Measurements from ENCODE around the gene MRPL47. TPM values are rescaled to one million over a fixed set of nuclear protein-coding genes. Genes with fewer than 3 reads are reported as not detected.
"Not testable (repeated sequence)": the region's sequence is repeated elsewhere in the genome, so short reads cannot be mapped to it uniquely, and the experiment has no call there.

MRPL47 gene
- total RNA-seq (2012; rRNA removed): 47.0 and 47.9 TPM in 2 replicates

GRCh38 chr3:179604321-179605078 is at the start of gene MRPL47, which contains the start of gene NDUFB5:
MRPL47 (minus strand) TSS chr3:179604638; CDS start chr3:179604624, 14 bp downstream.
NDUFB5 (plus strand) TSS chr3:179604794; CDS start chr3:179604816, 22 bp downstream.
- Histone ChIP-seq H3K4me1 (ENCODE audit: control insufficient read depth, insufficient read depth, low read length) (peaks cover 7% of the 10 kb centered on the region), H3K36me3 (ENCODE audit: insufficient read depth, low read length) (peaks cover 24% of the 10 kb centered on the region), H3K4me3 (ENCODE audit: low read length) (peak within 1 kb of the TSS; percentile 86), H3K9ac (ENCODE audit: low read depth, low read length) (peak within 1 kb of the TSS; percentile 95), H3K4me2 (ENCODE audit: low read length) (peak within 1 kb of the TSS; percentile 83), H3K27me3 (ENCODE audit: control insufficient read depth, insufficient read depth, low read length) (no peaks in the 10 kb centered on the region), H3K9me3 (replicated peaks; ENCODE audit: low read length) (no peaks in the 10 kb centered on the region)

- H3K27me3 ChIP-seq (ENCODE audit: control insufficient read depth, insufficient read depth, low read length): no peaks in the 10 kb centered on the region
- no peaks in the 10 kb centered on the region for H3K36me3 ChIP-seq (ENCODE audit: insufficient read depth, low read length)
- H3K4me3 ChIP-seq (ENCODE audit: low read length): peak overlapping the region; percentile 99
- peaks cover 5% of the 10 kb centered on the region for H3K4me1 ChIP-seq (ENCODE audit: control insufficient read depth, insufficient read depth, low read length)
- peak overlapping the region; percentile 95 for H3K9ac ChIP-seq (ENCODE audit: low read depth, low read length)
- no peaks in the 10 kb centered on the region for H3K9me3 ChIP-seq (replicated peaks; ENCODE audit: low read length)
- peak overlapping the region; percentile 93 for H3K4me2 ChIP-seq (ENCODE audit: low read length)
These were observed 48.8 kb upstream of the MRPL47 start for GRCh38 chr3:179653096-179653797.

- peak within 1 kb of the TSS; percentile 99 for H3K4me3 ChIP-seq (ENCODE audit: low read length)
- peaks cover 5% of the 10 kb centered on the region for H3K4me1 ChIP-seq (ENCODE audit: control insufficient read depth, insufficient read depth, low read length)
- H3K36me3 ChIP-seq (ENCODE audit: insufficient read depth, low read length): no peaks in the 10 kb centered on the region
- H3K4me2 ChIP-seq (ENCODE audit: low read length): peak within 1 kb of the TSS; percentile 93
- H3K9ac ChIP-seq (ENCODE audit: low read depth, low read length): peak within 1 kb of the TSS; percentile 95
- no peaks in the 10 kb centered on the region for H3K9me3 ChIP-seq (replicated peaks; ENCODE audit: low read length)
- H3K27me3 ChIP-seq (ENCODE audit: control insufficient read depth, insufficient read depth, low read length): no peaks in the 10 kb centered on the region
These were observed 48.1 kb upstream of the MRPL47 start, which contains the start of gene USP13 for GRCh38 chr3:179652447-179653095. USP13 (plus strand) TSS chr3:179653040; CDS start chr3:179653226, 186 bp downstream.

GRCh38 chr3:179651687-179652446 is 47.4 kb upstream of the MRPL47 start:
- Histone ChIP-seq H3K9ac (ENCODE audit: low read depth, low read length) (peak overlapping the region; percentile 95), H3K4me2 (ENCODE audit: low read length) (peak overlapping the region; percentile 93), H3K4me3 (ENCODE audit: low read length) (peak overlapping the region; percentile 99), H3K36me3 (ENCODE audit: insufficient read depth, low read length) (no peaks in the 10 kb centered on the region), H3K4me1 (ENCODE audit: control insufficient read depth, insufficient read depth, low read length) (peaks cover 5% of the 10 kb centered on the region), H3K27me3 (ENCODE audit: control insufficient read depth, insufficient read depth, low read length) (no peaks in the 10 kb centered on the region), H3K9me3 (replicated peaks; ENCODE audit: low read length) (no peaks in the 10 kb centered on the region)

GRCh38 chr3:179646177-179646576 is 41.7 kb upstream of the MRPL47 start:
- Histone ChIP-seq H3K4me1 (ENCODE audit: control insufficient read depth, insufficient read depth, low read length) (no peaks in the 10 kb centered on the region), H3K4me3 (ENCODE audit: low read length) (no peak overlapping the region), H3K27me3 (ENCODE audit: control insufficient read depth, insufficient read depth, low read length) (no peaks in the 10 kb centered on the region), H3K9ac (ENCODE audit: low read depth, low read length) (no peak overlapping the region), H3K36me3 (ENCODE audit: insufficient read depth, low read length) (no peaks in the 10 kb centered on the region), H3K9me3 (replicated peaks; ENCODE audit: low read length) (no peaks in the 10 kb centered on the region), H3K4me2 (ENCODE audit: low read length) (no peak overlapping the region)

- H3K9me3 ChIP-seq (replicated peaks; ENCODE audit: low read length); H3K4me1 ChIP-seq (ENCODE audit: control insufficient read depth, insufficient read depth, low read length); H3K27me3 ChIP-seq (ENCODE audit: control insufficient read depth, insufficient read depth, low read length); H3K4me3 ChIP-seq (ENCODE audit: low read length); H3K36me3 ChIP-seq (ENCODE audit: insufficient read depth, low read length); H3K4me2 ChIP-seq (ENCODE audit: low read length); H3K9ac ChIP-seq (ENCODE audit: low read depth, low read length): not testable (repeated sequence)
These were observed 39.4 kb upstream of the MRPL47 start for GRCh38 chr3:179643837-179644236.

- H3K4me3 ChIP-seq (ENCODE audit: low read length): no peak overlapping the region
- no peak overlapping the region for H3K4me2 ChIP-seq (ENCODE audit: low read length)
- no peaks in the 10 kb centered on the region for H3K36me3 ChIP-seq (ENCODE audit: insufficient read depth, low read length)
- no peak overlapping the region for H3K9ac ChIP-seq (ENCODE audit: low read depth, low read length)
- no peaks in the 10 kb centered on the region for H3K27me3 ChIP-seq (ENCODE audit: control insufficient read depth, insufficient read depth, low read length)
- no peaks in the 10 kb centered on the region for H3K4me1 ChIP-seq (ENCODE audit: control insufficient read depth, insufficient read depth, low read length)
- H3K9me3 ChIP-seq (replicated peaks; ENCODE audit: low read length): no peaks in the 10 kb centered on the region
These were observed 38.4 kb upstream of the MRPL47 start for GRCh38 chr3:179642871-179643270.

GRCh38 chr3:179640469-179640868 is 36.0 kb upstream of the MRPL47 start:
- H3K27me3 ChIP-seq (ENCODE audit: control insufficient read depth, insufficient read depth, low read length): no peaks in the 10 kb centered on the region
- no peaks in the 10 kb centered on the region for H3K9me3 ChIP-seq (replicated peaks; ENCODE audit: low read length)
- H3K4me3 ChIP-seq (ENCODE audit: low read length): no peak overlapping the region
- no peak overlapping the region for H3K9ac ChIP-seq (ENCODE audit: low read depth, low read length)
- H3K36me3 ChIP-seq (ENCODE audit: insufficient read depth, low read length): no peaks in the 10 kb centered on the region
- H3K4me2 ChIP-seq (ENCODE audit: low read length): no peak overlapping the region
- no peaks in the 10 kb centered on the region for H3K4me1 ChIP-seq (ENCODE audit: control insufficient read depth, insufficient read depth, low read length)

GRCh38 chr3:179630753-179631451 is 26.5 kb upstream of the MRPL47 start:
- no peaks in the 10 kb centered on the region for H3K27me3 ChIP-seq (ENCODE audit: control insufficient read depth, insufficient read depth, low read length)
- H3K9ac ChIP-seq (ENCODE audit: low read depth, low read length): no peak overlapping the region
- H3K36me3 ChIP-seq (ENCODE audit: insufficient read depth, low read length): no peaks in the 10 kb centered on the region
- no peak overlapping the region for H3K4me2 ChIP-seq (ENCODE audit: low read length)
- no peaks in the 10 kb centered on the region for H3K4me1 ChIP-seq (ENCODE audit: control insufficient read depth, insufficient read depth, low read length)
- no peak overlapping the region for H3K4me3 ChIP-seq (ENCODE audit: low read length)
- no peaks in the 10 kb centered on the region for H3K9me3 ChIP-seq (replicated peaks; ENCODE audit: low read length)

GRCh38 chr3:179624451-179624850 is 20.0 kb upstream of the MRPL47 start:
- Histone ChIP-seq H3K36me3 (ENCODE audit: insufficient read depth, low read length) (peaks cover 27% of the 10 kb centered on the region), H3K4me2 (ENCODE audit: low read length) (no peak overlapping the region), H3K4me3 (ENCODE audit: low read length) (no peak overlapping the region), H3K9me3 (replicated peaks; ENCODE audit: low read length) (no peaks in the 10 kb centered on the region), H3K4me1 (ENCODE audit: control insufficient read depth, insufficient read depth, low read length) (peaks cover 6% of the 10 kb centered on the region), H3K27me3 (ENCODE audit: control insufficient read depth, insufficient read depth, low read length) (no peaks in the 10 kb centered on the region), H3K9ac (ENCODE audit: low read depth, low read length) (no peak overlapping the region)
